Neural progenitor cell (in vitro differentiated cells): Measurements from ENCODE around the gene PIK3CD.

ENCODE experiments used
- EZH2 ChIP-seq: fragments of 200-600 bp; sonication (generic); IDR thresholded peaks from 2 replicates; pipeline ENCODE4 v1.6.1; 2017; ENCODE audit warnings: antibody characterized with exemption, mild to moderate bottlenecking, moderate library complexity
- TF ChIP-seq, protein P1 (sequence below): fragments of 200-600 bp; sonication (generic); IDR thresholded peaks from 2 replicates; pipeline ENCODE4 v1.5.1; 2017; ENCODE audit warnings: antibody characterized with exemption, mild to moderate bottlenecking

DNA sequence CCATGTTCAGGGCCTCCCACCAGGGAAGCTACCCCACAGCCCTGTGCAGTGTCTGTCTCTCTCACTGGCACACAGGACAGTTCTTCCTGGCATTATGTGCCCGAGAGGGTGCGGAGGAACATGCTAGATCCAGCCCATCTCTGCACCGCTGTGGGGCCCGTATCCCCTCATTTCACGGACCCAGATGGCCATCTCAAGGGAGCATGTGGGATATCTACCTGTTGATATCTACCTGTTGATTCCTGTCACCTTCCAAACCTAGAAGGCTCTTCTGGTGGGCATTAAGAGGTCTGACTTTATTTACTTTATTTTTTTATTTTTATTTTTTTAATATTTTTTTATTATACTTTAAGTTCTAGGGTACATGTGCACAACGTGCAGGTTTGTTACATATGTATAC is 11.7 kb downstream of the PIK3CD start:
- TF ChIP-seq, protein P1, sequence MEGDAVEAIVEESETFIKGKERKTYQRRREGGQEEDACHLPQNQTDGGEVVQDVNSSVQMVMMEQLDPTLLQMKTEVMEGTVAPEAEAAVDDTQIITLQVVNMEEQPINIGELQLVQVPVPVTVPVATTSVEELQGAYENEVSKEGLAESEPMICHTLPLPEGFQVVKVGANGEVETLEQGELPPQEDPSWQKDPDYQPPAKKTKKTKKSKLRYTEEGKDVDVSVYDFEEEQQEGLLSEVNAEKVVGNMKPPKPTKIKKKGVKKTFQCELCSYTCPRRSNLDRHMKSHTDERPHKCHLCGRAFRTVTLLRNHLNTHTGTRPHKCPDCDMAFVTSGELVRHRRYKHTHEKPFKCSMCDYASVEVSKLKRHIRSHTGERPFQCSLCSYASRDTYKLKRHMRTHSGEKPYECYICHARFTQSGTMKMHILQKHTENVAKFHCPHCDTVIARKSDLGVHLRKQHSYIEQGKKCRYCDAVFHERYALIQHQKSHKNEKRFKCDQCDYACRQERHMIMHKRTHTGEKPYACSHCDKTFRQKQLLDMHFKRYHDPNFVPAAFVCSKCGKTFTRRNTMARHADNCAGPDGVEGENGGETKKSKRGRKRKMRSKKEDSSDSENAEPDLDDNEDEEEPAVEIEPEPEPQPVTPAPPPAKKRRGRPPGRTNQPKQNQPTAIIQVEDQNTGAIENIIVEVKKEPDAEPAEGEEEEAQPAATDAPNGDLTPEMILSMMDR: no peak
- TF ChIP-seq EZH2: no peak
